ENCODE data around the gene CADM1.

CADM1 gene

DNA sequence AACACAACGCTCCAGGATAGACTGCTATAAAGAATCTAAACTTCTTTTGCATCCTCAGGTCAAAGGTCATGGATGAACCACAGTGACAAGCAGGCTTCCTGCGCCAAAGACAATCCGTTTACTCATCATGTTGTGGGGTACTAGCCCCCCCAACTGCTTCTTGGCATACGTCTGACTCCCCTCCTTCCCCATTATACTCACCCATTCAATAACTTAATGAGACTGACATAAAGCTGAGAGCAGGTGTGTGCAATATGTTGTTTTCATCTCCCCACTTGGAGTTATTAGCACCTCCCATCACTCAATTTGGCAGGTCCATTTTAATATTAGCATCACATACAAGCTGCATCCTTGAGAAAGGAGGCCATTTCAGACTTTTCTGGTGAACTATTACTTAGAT lies 157.1 kb downstream of the CADM1 start:
- DNase-seq: peak; percentile 44 to 79

DNA sequence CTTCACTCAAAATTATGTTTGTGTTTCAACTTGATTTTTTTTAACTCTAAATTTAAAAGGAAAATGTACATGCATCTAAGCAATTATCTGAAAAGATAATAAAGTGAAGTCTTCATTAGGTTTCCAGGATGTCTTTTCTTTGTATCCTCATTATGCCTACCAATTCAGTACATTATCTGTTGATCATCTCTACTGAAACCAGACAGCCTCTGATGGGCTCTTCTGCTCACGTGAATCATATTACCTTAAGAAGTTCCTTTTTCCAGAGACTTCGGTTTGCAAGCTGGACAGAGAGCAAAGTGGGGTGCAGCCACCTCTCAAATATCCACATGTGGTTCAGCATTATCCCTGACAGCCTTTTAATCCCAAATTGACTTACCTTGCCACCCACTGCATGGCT lies 158.4 kb downstream of the CADM1 start:
- no peak for DNase-seq

DNA sequence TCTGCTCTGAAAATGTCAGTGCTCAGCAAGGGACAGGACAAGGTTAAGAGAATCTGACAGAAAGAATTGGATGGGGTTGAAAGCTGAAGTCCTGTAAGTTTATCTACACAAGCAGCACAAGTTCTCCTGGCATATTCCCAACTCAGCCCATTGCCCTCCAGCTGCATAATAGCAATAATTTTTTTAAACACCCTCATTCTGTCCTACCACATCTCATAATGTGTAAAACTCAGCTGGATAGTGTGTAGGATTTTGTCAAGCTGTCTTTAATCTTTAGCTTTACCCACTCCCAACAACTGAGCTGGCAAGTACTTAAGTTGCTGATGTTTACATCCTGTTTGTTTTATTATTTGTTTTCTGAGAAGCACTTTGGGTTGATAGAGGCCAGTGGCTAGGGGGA lies 158.9 kb downstream of the CADM1 start:
- DNase-seq: no peak

DNA sequence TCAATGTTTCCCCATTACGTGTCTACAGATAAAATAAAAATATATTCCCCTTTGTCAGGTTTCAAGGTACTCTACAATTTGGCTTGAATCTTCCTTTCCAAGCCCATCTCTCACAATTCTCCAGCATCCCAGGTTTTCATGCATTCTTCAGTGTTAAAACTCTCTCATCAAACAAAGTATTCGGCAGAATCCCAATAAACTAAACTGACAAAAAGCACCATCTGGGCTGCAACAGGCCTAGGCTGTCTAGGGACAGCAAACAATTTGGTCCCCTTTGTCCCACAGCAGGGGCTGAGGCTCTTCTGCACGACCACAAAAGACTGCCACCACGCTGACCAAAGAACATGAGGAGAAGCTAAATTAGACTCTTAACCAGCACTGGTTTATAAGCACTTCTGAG lies 159.4 kb downstream of the CADM1 start:
- no peak for DNase-seq

DNA sequence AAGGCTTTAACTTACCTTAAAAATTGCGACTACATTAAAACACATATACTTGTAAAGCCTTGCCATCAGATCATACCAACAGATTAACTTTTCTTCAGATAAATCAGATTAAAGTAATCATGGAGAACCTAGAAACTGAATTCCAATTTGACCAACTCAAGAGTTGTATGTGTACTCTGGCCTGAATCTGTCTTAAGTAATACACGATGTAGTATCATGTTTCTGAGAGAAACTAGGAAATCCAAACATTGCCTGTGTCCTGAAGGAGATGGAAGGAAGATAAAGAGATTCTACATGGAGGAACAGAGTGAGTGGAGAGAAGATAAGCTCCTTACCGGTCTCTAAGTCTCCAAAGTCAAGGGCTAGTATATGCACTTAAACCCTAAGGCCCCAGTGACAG lies 162.1 kb downstream of the CADM1 start:
- no peak for DNase-seq

DNA sequence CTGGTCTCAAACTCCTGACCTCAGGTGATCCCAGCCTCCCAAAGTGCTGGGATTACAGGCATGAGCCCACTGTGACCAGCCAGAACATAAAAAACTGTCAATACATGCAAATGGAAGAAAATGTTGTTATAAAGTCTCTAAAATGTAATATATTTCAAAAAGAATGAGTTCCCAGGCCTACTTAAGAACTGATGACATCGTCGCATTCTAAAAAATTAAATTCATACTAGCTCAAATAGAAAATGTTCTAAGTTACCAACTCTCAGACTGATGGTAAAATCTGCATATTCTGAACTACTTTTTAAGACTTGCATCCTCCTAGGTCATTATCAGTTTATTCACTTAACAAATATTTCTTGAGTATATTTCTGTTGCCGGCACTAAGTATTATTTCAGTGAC lies 163.3 kb downstream of the CADM1 start:
- DNase-seq: no peak

DNA sequence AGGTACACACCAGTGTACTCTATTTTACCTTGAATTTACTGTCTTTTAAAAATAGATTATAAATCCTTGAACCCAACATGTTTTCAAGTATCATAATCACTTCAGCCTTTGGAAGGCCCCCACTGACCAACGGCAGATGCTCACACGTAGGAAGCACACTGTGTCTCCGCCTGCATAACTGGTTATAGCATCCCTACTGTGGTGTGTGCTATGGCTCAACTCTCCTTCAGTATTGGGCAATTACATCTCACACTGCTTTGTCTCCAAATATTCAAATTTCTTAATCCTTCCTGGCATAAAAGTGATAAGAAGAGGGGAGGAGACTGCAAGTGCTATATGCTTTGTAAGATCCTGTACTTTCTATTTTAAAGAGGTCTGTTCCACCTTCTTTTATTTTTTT lies 165.7 kb downstream of the CADM1 start:
- peak in 1 of 2 experiments; percentile 15 for DNase-seq

DNA sequence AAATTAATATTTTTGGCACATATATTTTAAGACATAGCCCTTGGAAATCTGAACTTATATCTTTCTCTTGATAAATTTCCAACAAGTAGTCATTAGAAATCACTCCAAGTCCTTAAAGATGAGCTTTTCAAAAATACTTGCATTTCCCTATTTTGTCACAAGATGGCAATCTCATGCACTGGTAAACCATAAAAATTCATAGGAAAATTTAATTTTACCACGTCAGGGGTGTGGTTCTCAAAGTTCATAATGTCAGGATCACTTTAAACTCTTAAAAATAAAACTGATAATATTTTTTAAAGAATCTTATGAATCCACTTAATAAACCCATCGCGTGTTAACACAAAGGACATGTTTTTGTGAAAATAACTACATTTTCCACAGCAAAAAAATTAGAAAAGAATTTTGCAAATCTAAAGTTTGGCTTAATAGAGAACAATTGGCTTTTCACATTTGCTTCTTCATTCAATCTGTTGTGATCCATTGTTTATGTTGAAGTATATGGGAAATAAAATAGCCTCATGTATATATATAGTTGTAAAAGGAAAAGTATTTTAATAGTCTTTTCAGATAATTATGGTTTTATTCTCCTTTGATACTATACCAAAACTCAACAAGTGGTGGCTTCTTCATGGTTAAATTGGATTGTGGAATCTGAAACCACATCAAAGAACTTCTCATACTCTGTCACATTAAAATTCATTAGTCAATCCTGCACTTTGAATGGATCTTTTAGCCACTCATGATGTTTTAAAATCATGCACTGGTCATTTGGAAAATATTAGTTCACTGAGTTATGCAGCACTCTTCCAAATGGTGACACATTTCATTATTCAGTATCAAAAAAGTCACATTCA lies 169.1 kb downstream of the CADM1 start:
- DNase-seq: peak in 1 of 2 experiments; percentile 45

DNA sequence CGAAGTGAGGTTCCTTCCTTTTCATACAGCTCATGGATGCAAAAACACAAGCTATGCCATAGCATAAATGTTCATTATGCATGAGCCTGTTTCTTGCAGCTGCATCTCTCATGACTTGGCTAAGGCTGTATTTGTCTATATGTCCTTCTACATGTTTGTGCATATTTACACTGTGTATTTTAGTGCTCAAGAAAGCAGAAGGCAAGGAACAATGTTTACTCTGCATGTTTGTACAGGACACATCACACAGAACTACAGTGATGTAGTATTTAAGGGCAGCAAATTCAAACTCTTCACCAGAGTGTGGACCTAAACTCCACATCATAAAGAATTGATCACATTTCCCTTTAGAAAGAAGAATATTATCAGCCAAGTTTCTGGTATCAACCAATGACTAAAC lies 170.3 kb downstream of the CADM1 start:
- no peak for DNase-seq

DNA sequence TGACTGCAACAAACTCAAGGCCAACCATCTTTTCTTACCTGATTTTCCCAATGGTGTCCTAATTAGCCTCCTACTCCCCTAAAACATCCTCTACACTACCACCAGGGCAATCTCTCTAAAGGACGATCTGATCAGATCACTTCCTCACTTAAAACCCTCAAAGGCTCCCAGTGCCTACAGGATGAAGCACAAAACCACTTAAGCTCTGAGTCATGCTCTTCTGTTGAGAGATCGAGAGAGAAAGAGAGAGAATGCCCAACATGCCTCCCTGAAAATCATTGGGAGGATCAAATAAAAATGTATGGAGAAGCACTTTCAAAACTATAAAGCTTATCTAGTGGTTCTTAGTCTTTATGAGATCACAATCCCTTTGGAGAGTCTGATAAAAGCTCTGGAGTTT lies 171.1 kb downstream of the CADM1 start:
- no peak for DNase-seq

DNA sequence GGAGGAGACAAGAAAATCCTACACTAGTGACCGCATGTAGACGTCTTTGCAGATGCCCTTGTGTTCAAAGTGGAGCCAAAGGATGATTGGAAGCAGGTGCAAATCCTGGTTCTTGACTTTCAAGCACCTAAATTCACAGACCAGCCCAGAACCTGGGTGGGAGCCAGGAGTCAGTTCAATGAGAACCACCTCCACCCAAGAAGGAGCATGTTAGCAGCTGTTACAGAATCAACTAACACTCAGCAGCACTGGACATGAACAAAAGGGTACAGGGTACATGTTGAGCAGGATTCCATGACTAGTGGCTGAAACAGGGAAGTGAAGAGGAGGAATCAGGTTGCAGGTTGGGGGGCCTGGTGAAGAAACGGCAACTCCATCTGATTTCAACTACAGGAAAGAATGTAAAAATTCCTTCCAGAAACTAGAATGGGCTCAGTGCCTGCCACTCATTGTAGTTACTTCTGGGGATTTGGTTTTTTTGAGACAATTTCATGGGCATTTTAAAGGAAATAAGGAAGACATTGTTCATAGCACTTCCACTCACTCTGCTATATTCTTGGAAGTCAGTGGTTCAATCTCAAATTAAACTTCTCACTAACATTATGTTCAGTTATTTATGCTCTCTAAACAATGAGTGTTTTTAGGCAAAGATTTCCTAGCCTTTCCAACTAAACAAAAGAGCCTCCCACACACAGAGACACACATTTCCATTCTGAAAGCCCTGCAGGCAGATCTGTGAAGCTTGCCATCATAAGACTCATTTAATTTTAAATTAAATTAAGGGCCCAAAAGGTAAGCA lies 173.3 kb downstream of the CADM1 start:
- DNase-seq: no peak

DNA sequence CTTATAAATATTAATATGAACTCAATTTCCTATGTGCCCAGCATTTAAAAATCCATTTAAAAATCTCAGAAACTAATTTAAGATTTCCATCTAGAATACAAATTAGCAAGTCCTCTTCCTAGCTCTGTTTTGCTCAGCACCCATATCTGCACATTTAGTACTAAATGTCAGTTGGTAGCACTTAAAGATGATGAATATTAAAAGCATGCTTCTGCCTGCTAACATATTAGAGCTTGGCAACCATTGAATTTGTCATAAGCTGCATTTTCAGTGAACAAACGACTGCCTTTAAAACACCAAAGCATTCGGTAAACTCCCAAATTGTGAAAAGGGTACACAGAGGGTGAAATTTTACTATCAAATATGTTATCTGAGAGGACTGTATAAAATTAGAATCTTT lies 177.7 kb downstream of the CADM1 start:
- DNase-seq: no peak

DNA sequence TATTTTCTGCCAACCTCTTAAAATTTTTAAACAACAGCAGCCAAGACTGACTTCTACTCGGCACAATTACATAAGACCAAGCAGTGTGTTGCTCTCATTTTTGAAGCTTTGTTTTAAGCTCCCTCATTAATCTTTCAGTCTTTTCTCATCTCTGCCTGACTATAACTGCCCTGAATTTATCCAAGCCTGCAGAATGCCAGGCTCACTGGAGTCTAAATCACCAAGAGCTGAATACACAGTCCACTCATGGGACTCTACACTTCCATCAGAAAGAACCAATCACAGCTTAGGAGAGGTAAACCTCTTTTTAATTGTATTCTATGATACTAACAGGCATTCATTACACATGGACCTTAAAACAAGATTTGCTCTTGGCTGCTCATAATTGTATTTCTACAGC lies 178.7 kb downstream of the CADM1 start:
- DNase-seq: no peak

DNA sequence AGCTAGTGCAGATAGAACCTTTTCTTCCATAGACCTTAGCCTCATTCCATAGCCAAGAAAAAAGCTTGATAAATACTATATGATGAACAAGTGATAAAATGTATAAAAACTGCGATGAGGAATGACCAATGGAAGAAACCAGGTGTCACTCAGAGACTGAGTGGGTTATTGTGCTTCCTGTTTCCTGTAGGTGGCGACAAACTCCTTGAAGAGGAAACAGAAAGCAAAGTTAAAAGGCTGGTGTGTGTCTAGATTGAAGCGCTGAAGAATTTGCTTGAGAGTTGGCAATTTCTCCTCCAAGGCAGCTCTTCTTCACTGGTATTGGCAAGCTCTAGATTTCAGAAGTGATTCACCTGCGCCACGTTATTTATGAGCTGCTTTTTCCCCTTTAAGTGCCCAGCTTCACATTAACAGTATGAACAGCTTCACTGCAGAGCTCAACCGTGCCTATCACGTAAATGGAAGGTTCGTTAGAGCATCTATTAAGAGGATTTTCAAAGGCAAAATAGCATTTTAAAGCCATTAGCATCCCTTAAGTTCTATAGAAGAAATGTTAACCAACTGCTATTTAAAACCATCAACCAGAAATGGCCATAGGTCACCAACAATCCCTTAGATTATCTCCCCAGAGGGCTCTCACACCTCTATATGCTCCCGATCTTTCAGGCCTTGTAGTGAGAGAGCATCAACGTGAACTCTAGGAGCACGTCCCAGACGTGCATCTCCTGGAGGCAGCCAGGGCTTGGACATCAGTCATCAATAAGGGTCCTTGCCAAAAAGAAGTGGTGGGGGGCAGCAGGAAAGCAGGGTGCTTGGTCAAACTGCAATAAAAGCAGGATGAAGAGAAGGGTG lies 179.4 kb downstream of the CADM1 start:
- DNase-seq: peak; percentile 42 to 70

DNA sequence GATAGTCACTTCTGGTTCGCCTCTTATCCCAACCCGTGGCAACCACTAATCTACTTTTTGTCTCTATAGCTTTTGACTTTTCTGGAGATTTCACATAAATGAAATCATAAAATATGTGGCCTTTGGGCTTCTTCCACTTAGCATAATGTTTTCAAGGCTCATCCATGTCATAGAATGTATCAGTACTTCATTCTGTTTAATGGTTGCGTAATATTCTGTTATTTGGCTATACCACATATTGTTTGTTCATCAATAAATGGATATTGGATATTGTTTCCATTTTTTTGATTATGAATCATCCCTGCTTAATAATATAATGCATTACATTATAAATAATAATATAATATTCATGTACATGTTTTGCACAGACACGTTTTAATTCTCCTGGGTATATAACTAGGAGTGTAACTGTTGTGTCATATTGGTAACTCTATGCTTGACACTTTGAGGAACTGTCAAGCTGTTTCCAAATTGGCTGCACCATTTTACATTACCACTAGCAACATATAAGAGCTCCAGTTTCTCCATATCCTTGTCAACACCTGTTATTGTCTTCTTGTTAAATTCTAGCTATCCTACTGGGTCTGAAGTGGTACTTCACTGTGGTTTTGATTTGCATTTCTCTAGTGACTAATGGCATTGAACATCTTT lies 181.5 kb downstream of the CADM1 start:
- peak in 1 of 2 experiments; percentile 35 for DNase-seq

DNA sequence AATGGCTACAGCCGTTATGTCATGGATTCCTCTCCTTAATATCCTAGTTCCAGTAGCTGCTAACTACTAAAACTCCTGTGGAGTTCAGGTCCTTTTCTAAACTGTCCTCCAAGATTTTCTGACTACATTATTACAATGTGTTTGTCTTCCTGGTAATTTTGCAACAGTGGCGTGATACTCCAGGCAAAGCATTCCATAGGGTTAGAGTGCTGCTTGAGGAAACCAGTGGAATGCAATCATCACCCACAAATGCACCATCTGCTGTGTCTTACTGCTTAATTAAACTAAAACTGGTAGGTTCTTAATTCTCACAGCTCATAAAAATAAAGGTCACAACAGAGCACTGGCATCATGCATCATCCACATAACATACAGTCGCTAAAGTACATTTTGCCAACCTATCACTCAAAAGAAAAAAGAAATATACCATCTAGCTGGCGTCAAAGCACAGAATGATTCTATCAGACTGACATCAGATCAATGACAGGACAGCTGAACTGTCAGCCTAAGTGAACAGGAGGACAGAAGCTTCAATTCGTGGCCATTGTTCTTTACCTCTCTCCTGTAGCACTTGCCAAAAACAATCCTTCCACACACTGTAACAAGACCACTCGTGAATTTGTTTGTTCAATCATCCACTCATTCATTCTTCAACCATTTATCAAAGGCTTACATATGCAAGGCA lies 182.5 kb downstream of the CADM1 start:
- peak in 1 of 2 experiments; percentile 51 for DNase-seq

DNA sequence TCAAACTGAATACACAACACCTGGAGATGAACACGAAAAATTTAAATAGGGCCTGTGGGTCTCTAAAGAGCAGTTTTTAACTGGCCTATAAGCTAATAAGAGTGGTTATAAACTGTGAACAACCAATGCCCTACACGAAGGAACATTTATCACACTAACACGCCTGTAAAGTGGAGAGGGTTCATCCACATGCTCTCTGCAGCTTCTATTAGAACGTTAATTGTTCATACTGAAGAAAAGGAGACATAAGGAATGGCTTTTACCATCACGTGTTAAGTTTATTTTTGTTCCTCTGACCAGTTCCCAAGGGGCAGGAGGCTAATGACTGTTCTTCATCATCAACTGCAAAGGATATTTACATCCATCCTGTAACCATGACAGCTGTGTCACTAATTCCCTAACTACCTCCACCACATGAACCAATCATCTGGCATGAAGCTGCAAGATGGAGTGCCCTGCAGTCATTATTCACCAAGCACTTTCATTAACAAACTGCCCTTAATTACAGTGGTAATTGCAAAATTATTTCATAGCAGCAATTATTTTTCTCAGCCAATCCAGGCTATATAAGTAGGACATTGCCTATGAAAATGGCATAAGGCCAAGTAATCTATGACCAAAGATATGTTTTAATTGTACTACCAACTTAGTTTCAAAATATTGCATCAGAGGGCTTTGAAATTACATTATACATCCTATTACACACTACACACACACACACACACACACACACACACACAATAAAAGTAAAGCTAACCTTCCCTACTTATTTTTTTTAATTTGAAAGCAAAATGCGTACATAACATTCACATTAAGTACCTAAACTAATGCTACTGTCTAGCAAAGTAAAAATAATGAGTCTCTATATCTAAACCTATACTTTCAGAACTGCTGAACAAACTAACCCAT lies 186.7 kb downstream of the CADM1 start:
- peak; percentile 84 to 86 for DNase-seq

DNA sequence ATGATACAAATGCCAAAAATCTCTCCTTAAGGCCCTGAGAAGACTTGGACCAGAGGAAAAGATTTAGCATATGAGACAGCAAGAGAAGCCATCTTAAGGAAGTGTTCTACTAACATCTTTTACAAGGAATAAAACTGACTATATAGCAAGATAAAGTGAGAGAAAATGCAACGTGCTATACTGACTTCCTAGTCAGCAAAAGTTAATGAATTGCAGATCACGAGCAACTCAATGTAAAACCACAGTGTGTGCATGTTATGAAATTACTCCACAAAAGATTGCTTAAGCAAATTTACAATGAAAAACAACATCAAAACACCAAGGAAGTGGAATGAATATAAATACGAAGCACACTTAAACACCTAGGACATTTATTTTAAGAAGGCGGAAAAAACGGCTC lies 187.5 kb downstream of the CADM1 start:
- no peak for DNase-seq

DNA sequence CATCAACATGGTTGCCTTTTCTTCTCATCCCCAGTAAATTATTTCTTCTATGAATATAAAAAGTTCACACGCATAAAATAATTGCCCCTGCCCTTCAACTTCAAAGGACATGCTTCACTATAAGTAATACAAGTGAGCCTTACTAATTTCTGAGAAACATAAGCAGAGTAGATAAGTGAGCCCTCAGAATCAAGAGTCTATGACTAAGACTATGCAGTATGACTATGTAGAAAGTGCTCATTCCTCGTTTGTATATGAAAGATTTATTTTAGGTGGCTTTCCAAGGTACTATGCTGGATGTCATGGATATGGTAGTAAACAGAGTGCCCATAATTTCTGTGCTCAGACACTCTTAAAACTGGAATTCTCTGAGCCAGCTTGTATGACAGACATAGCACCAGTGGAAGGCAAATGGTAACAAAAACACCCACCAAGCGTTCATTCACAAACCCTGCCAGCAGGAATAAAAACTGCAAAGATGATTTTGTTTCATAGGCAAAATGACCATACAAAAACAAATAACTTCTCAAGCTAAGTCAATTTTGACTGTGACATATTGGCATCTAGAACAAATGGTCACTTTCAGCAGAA lies 189.8 kb downstream of the CADM1 start:
- DNase-seq: no peak

DNA sequence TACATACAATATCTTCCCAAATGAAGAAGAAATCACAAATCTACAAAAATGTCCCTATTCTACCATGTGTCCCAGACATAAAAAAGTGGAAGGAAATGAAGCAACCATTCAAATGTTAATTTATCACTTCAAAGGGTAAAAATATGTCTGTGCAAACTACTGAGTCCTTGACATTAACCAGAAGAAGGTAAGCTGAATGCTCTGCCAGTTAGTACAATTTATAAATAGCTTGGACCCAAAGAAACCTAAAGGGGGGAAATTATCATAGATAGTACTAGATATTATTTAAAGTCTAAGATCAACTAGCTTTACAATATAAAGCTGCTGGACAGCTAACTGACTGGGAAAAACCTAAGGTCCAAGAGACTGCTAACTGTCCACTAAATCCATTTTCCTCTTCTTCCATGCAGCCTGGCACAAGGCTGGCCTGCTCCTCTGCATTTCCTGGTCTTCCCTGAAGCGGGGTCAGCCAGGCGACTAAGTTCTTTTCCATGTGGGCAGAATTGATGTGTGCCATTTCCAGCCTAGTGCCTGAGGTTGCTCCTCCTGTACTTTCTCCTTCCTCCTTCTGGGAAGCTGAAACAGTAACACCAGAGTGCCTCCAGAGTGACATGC lies 190.9 kb downstream of the CADM1 start:
- no peak for DNase-seq

Data from NCI-H524 (cell line).